Activated CD8-positive, alpha-beta memory T cell treated with anti-CD3 and anti-CD28 coated beads for 36 hours (primary cell): ENCODE measurements around the gene CARMIL3. TPM values are rescaled to one million over a fixed set of nuclear protein-coding genes. Genes with fewer than 3 reads are reported as not detected.

Source experiments
- CTCF ChIA-PET: fragments of 350-600 bp; sonication (Branson Sonifier 250); formaldehyde crosslinking; loops from one replicate; lab custom pipeline; 2021; ENCODE audit warnings: antibody characterized with exemption; lab: Charles Lee
- POLR2A ChIA-PET: fragments of 350-600 bp; sonication (Branson Sonifier 250); formaldehyde crosslinking; loops from one replicate; lab custom pipeline; 2021; ENCODE audit warnings: antibody characterized with exemption; lab: Charles Lee
- total RNA-seq, 2 experiments: library from RNA; stranded (reverse); gene quantifications; one replicate each; pipeline ENCODE4 v1.2.3, GENCODE V29; 2021

The CARMIL3 gene
- total RNA-seq, 2 experiments from 2014 or later: 1.2 to 1.5 TPM

DNA sequence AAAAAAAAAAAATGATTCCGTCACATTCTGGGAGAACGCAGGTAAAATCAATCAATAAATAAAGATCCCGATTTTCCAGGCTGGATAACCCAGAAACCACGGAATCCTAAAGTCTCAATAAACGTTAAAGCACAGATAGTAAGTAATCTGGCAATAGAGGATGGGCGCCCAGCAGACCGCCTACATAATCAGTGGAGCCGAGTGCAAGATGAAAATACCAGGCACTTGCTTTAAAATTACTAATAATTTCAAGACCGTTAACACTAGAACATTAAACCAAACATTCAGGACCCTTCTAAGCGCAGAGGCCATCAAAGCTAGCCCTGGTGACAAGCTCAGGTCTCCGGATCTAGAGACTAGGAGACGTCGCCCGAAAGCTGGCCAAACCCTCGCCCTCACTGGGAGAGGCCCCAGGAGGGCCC, 61.6 kb downstream of the CARMIL3 start:
- CTCF ChIA-PET: interaction anchor here (0.6 to 3.2 kb wide), 5 partner anchors 13 to 1182 kb away, joined by 4 to 13 read pairs (median 5); partner anchors contain the start of genes EMC9, IRF9 and PSME1
- POLR2A ChIA-PET: interaction anchor here (1.0 to 3.6 kb wide), 7 partner anchors 19 to 100 kb away, joined by 3 to 31 read pairs (median 16); partner anchors contain the start of genes CHMP4A, IRF9, PCK2 and PSME1

- ChIA-PET POLR2A (interaction anchor here (1.0 to 3.6 kb wide), 9 partner anchors 19 to 128 kb away, joined by 3 to 31 read pairs (median 10); partner anchors contain the start of genes CHMP4A, EMC9, IRF9 and PCK2), CTCF (interaction anchor here (0.6 to 3.2 kb wide), 10 partner anchors 14 to 1183 kb away, joined by 3 to 13 read pairs (median 4); partner anchors contain the start of genes EMC9, IRF9, PSME1 and PSME2)
Observed at GRCh38 chr14:24113801-24114531, 62.2 kb downstream of the CARMIL3 start.

- ChIA-PET CTCF (interaction anchor here (0.6 to 3.2 kb wide), 12 partner anchors 12 to 218 kb away, joined by 3 to 13 read pairs (median 6); partner anchors contain the start of genes EMC9, IRF9, PSME1 and PSME2), POLR2A (interaction anchor here (1.0 to 3.6 kb wide), 10 partner anchors 20 to 128 kb away, joined by 3 to 31 read pairs (median 9); partner anchors contain the start of genes CHMP4A, EMC9, IRF9 and PCK2)
Observed at GRCh38 chr14:24114532-24115421, 63.0 kb downstream of the CARMIL3 start, which contains the start of the genes DCAF11 and NRL. Gene DCAF11 (plus strand): TSS chr14:24114777. CDS start chr14:24115595, 818 bp downstream. Gene NRL (minus strand): TSS chr14:24114949. CDS start chr14:24082848, 32,101 bp downstream.

- ChIA-PET POLR2A (interaction anchor here (1.0 to 3.6 kb wide), 8 partner anchors 21 to 98 kb away, joined by 4 to 31 read pairs (median 13); partner anchors contain the start of genes CHMP4A, EMC9, IRF9 and PCK2), CTCF (interaction anchor here (0.6 to 3.2 kb wide), 7 partner anchors 11 to 217 kb away, joined by 3 to 13 read pairs (median 6); partner anchors contain the start of genes IRF9, PSME1, PSME2 and RNF31)
Observed at GRCh38 chr14:24115422-24116127, 63.8 kb downstream of the CARMIL3 start.

DNA sequence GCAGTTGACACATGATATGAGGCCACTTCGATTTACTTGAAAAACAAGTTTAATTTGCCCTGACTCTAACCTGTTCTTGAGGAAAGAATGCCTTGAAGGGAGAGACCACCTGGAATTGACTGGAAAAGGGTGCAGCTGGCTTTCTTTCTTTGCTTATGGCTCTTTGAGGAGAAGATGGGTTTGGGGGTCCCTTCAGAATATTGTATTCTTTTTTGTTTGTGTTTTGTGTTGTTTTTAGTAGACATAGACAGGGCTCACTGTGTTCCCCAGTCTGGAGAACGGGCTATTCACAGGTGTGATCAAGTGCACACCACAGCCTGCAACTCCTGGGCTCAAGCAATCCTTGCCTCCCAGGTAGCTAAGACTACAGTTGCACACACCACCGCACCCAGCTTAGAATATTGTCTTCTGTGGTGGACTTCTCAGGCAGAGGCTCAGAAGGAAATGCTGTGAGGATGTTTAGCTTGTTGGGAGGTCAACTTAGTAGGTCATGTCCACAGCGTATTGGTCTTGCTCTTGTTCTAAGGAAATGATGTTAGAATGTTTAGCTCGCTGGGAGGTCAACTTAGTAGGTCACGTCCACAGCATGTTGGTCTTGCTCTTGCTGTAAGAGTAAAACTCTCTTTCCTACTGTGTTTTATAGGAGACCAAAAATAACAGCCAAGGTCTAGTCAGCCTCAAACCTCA, 64.5 kb downstream of the CARMIL3 start:
- ChIA-PET CTCF (interaction anchor here (1.6 to 3.2 kb wide), 5 partner anchors 11 to 44 kb away, joined by 4 to 13 read pairs (median 6); partner anchors contain the start of genes IRF9, PSME1 and PSME2), POLR2A (interaction anchor here (1.0 to 3.6 kb wide), 3 partner anchors 20 to 25 kb away, joined by 4 to 31 read pairs (median 24); partner anchors contain the start of genes EMC9, PCK2 and PSME1)

DNA sequence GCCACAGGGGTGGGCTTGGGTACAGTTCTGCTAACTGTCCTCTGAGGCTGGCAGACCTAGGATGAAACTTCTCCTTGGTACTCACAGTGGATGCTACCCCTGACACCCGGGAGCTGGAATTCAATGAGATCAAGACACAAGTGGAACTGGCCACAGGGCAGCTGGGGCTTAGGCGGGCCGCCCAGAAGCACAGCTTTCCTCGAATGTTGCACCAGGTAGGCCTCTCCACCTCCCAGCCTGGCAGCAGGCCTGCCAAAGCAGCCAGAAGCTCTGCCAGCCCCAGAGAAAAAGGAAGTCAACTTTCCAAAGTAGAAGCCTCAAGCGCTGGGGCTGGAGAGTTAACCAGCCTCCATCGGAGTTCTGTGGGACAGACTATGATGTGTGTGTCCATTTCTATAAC, 65.4 kb downstream of the CARMIL3 start:
- ChIA-PET CTCF (interaction anchor here (0.8 to 1.8 kb wide), 2 partner anchors 22 to 44 kb away, joined by 3 to 4 read pairs; partner anchors contain the start of gene IRF9), POLR2A (interaction anchor here (1.5 kb wide), 1 partner anchor 19 kb away, joined by 4 read pairs; the partner anchor contains the start of gene PSME1)

Other genes with a start within 250 kb of the CARMIL3 start
- 10 to 100 TPM; 20.8 to 22.5 TPM for gene DHRS4, start 98.2 kb upstream of the CARMIL3 start, total RNA-seq
- gene DHRS4L2, start 63.1 kb upstream of the CARMIL3 start, total RNA-seq: 10 to 100 TPM; 19.8 to 21.6 TPM
- not detected for gene CPNE6, start 19.6 kb downstream of the CARMIL3 start, total RNA-seq
- 100 to 1,000 TPM; 118 to 125 TPM for gene PCK2, start 42.3 kb downstream of the CARMIL3 start, total RNA-seq
- 10 to 100 TPM; 60.3 to 69.1 TPM for gene DCAF11, start 62.8 kb downstream of the CARMIL3 start, total RNA-seq
- gene NRL, start 62.9 kb downstream of the CARMIL3 start, total RNA-seq: 1 to 10 TPM; 1.1 to 1.7 TPM
- gene FITM1, start 78.7 kb downstream of the CARMIL3 start, total RNA-seq: under 1 TPM; 0.31 to 0.46 TPM
- 100 to 1,000 TPM; 334 to 335 TPM for gene PSME1, start 84.2 kb downstream of the CARMIL3 start, total RNA-seq
- gene EMC9, start 89.6 kb downstream of the CARMIL3 start, total RNA-seq: 10 to 100 TPM; 38.5 to 38.9 TPM
- gene PSME2, start 94.6 kb downstream of the CARMIL3 start, total RNA-seq: 100 to 1,000 TPM; 381 to 388 TPM
- 10 to 100 TPM; 75.5 to 80.8 TPM for gene RNF31, start 95.5 kb downstream of the CARMIL3 start, total RNA-seq
- 10 to 100 TPM; 52.4 to 54.5 TPM for gene IRF9, start 109.3 kb downstream of the CARMIL3 start, total RNA-seq
- 10 to 100 TPM; 27.5 to 31.3 TPM for gene REC8, start 120.1 kb downstream of the CARMIL3 start, total RNA-seq
- gene IPO4, start 136.8 kb downstream of the CARMIL3 start, total RNA-seq: 100 to 1,000 TPM; 166 to 168 TPM
- gene TM9SF1, start 143.4 kb downstream of the CARMIL3 start, total RNA-seq: 10 to 100 TPM; 30.6 to 30.7 TPM
- under 1 TPM; 0.27 TPM for gene TSSK4, start 153.7 kb downstream of the CARMIL3 start, total RNA-seq
- 10 to 100 TPM; 73.7 to 75.8 TPM for gene CHMP4A, start 161.5 kb downstream of the CARMIL3 start, total RNA-seq
- gene MDP1, start 164.1 kb downstream of the CARMIL3 start, total RNA-seq: 10 to 100 TPM; 14.9 to 17.4 TPM
- 100 to 1,000 TPM; 220 to 231 TPM for gene NEDD8, start 180.4 kb downstream of the CARMIL3 start, total RNA-seq
- 10 to 100 TPM; 39.9 to 45.7 TPM for gene GMPR2, start 180.9 kb downstream of the CARMIL3 start, total RNA-seq
- 10 to 100 TPM; 82.1 to 93.1 TPM for gene TINF2, start 190.6 kb downstream of the CARMIL3 start, total RNA-seq
- 1 to 10 TPM; 2.6 to 3.2 TPM for gene TGM1, start 211.2 kb downstream of the CARMIL3 start, total RNA-seq
- gene RABGGTA, start 219.6 kb downstream of the CARMIL3 start, total RNA-seq: 10 to 100 TPM; 33.0 to 37.9 TPM
- gene DHRS1, start 247.8 kb downstream of the CARMIL3 start, total RNA-seq: 1 to 10 TPM; 7.8 to 9.0 TPM
- gene NOP9, start 247.8 kb downstream of the CARMIL3 start, total RNA-seq: 10 to 100 TPM; 46.1 to 49.3 TPM